Stimulated activated CD8-positive, alpha-beta memory T cell treated with anti-CD3 and anti-CD28 coated beads, Interleukin-7, amount 100 ng/mL, for 1 hour (primary cell): Measurements from ENCODE around the gene DPH1.

Experiments used
- DNase-seq, 2 donors: peaks; one replicate each; pipeline ENCODE4 v3.0.0-alpha.2; 2020; ENCODE audit warnings: low read depth in 2 of 2

The DPH1 gene

GRCh38 chr17:2062571-2063183 is 32.7 kb downstream of the DPH1 start:
- DNase-seq: no peak

GRCh38 chr17:2063261-2064146 is 33.6 kb downstream of the DPH1 start:
- no peak for DNase-seq

- no peak for DNase-seq
Observed at GRCh38 chr17:2064147-2064489, 34.2 kb downstream of the DPH1 start.

GRCh38 chr17:2064520-2064971 is 34.6 kb downstream of the DPH1 start:
- DNase-seq: no peak

GRCh38 chr17:2064980-2065785 is 35.2 kb downstream of the DPH1 start:
- no peak for DNase-seq

GRCh38 chr17:2065949-2066400 is 36.0 kb downstream of the DPH1 start:
- DNase-seq: no peak

GRCh38 chr17:2067048-2067561 is 37.2 kb downstream of the DPH1 start:
- no peak for DNase-seq

- no peak for DNase-seq
Observed at GRCh38 chr17:2067608-2068024, 37.7 kb downstream of the DPH1 start.

- DNase-seq: no peak
Observed at GRCh38 chr17:2068031-2068518, 38.1 kb downstream of the DPH1 start.

- no peak for DNase-seq
Observed at GRCh38 chr17:2068519-2069051, 38.6 kb downstream of the DPH1 start.

- no peak for DNase-seq
Observed at GRCh38 chr17:2070241-2071023, 40.5 kb downstream of the DPH1 start.

GRCh38 chr17:2071024-2071385 is 41.1 kb downstream of the DPH1 start:
- DNase-seq: no peak

GRCh38 chr17:2071455-2072281 is 41.7 kb downstream of the DPH1 start:
- DNase-seq: no peak

GRCh38 chr17:2074919-2075318 is 45.0 kb downstream of the DPH1 start:
- DNase-seq: no peak

- DNase-seq: no peak
Observed at GRCh38 chr17:2075336-2076086, 45.6 kb downstream of the DPH1 start.

- no peak for DNase-seq
Observed at GRCh38 chr17:2076087-2076984, 46.4 kb downstream of the DPH1 start.

GRCh38 chr17:2077040-2077439 is 47.1 kb downstream of the DPH1 start:
- DNase-seq: no peak

- DNase-seq: no peak
Observed at GRCh38 chr17:2081564-2081963, 51.6 kb downstream of the DPH1 start.
